ENCODE data around the gene AKT1S1.
"Not testable (repeated sequence)": the region's sequence is repeated elsewhere in the genome, so short reads cannot be mapped to it uniquely, and the experiment has no call there.

AKT1S1 gene

GRCh38 chr19:49836176-49837008, 40.8 kb downstream of the AKT1S1 start:
- DNase-seq (ENCODE audit: low spot score) = no peak

DNA sequence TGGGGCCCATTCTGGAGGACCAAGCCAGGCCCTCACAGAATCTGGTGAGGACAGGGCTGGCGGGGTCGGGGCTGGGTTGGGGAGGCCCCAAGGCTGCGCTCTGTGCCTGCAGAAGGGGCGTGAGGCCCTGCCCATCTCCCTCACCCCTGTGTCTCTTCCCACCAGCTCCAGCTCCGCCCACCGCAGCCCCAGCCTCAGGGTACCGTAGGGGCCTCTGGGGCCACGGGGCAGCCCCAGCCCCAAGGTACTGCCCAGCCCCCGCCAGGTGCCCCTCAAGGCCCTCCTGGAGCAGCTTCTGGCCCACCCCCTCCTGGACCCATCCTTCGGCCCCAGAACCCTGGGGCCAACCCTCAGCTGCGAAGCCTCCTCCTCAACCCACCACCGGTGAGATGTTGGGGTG, 41.6 kb downstream of the AKT1S1 start:
- no peak for DNase-seq (ENCODE audit: low spot score)

DNA sequence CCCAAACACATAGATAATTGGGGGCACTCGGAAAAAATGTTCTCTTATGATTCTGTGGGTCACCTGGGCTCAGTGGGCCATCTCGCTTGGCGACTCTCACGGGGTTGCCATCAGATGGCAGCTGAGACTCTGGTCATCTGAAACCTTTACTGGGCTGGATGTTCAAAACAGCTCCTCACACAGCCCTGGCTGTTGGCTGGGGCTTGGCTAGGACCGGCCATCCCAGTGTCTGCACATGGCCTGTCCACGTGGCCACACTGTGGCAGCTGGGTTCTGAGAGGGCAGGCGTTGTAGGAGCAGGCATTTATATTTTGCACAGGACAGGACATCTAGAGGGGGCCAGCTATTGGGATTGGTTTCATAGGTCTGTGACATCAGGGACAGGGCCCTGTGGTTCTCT, 43.6 kb downstream of the AKT1S1 start:
- no peak for DNase-seq (ENCODE audit: low spot score)

- no peak for DNase-seq (ENCODE audit: low spot score)
Measured at GRCh38 chr19:49832556-49832955, 44.6 kb downstream of the AKT1S1 start.

DNA sequence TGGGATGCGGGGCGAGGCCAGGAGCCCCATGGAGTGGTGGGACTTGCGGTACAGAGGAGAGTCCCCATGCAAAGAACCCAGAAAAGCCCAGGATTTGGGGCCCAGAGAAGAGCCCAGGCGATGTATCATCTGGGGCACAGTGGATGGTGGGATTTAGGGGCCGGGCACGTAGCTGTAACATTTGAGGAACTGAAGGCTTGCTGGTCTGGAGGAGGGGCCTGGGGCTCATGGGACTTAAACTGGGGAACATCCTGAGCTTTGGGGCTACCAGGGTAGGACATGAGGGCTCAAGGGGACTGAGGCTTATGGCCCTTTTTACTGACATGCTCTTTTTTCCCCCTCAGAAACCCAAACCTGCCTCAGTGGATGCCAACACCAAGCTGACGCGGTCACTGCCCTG, 45.6 kb downstream of the AKT1S1 start:
- DNase-seq (ENCODE audit: low spot score) = no peak

DNA sequence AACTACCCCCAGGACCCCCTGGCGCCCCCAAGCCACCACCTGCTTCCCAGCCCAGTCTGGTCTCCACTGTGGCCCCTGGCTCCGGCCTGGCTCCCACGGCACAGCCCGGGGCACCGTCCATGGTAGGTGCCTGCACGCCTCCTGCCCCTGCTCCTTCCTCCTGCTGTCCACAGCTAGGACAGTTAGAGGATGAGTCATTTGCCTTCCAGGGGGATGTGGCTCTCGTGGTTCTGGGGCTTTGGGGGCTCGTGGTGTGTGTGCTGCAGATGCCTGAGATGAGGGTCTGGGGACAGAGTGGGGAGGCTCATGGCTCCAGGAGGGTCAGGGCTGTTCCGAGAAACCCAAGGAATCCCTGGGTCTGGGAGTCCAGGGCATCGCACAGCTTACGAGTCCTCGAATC, 46.4 kb downstream of the AKT1S1 start:
- DNase-seq (ENCODE audit: low spot score) = no peak

GRCh38 chr19:49829721-49830120, 47.4 kb downstream of the AKT1S1 start:
- DNase-seq (ENCODE audit: low spot score) = no peak

GRCh38 chr19:49829200-49829599, 48.0 kb downstream of the AKT1S1 start:
- no peak for DNase-seq (ENCODE audit: low spot score)

- DNase-seq (ENCODE audit: low spot score) = no peak
Measured at GRCh38 chr19:49827034-49827433, 50.1 kb downstream of the AKT1S1 start.

GRCh38 chr19:49824662-49825061, 52.5 kb downstream of the AKT1S1 start:
- no peak for DNase-seq (ENCODE audit: low spot score)

GRCh38 chr19:49823472-49823871, 53.7 kb downstream of the AKT1S1 start:
- no peak for DNase-seq (ENCODE audit: low spot score)

DNA sequence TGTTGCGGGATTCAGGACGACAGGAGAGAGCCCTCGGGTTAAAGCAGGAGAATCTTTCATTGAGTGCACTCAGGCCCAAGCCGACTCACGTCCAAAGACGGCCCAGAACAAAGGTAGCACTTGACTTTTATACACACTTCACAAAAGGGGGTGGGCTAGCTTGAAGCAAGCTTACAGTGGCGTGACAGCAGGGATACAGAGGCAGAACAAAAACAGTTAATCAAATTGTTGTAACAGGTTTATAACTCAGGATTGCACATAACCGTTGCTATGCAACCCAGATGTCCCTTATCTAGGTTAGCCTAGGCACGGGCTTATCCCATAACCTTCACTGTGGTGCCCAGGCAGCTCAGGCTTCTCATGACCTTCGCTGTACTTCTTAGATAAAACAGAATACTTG, 57.0 kb downstream of the AKT1S1 start:
- DNase-seq (ENCODE audit: low spot score) = no peak

DNA sequence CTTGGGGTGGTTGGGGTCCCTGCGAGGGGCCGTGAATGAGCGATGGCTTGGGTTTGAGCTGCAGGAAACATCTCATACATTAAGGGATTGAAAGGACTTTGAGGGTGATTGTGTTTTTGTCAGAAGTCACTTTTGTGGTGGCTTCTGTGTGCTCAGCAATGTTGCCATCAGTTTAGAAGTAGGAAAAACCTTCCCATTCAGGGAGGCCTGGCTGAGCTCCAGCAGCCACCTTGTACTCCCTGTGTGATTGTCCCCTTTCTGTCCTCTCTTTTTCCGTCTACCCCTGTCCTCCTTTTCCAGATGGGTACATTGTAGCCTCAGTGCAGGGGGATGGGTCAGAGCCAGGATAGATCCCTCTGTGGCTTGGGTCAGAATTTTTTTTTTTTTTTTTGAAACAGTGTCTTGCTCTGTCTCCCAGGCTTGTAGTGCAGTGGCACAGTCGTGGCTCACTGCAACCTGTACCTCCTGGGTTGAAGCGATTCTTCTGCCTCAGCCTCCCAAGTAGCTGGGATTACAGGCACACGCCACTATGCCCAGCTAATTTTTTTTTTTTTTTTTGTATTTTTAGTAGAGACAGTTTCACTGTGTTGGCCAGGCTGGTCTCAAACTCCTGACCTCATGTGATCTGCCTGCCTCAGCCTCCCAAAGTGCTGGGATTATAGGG, 57.6 kb downstream of the AKT1S1 start:
- not testable (repeated sequence) for DNase-seq (ENCODE audit: low spot score)

Measured in HuH-7.5 (cell line).